Measurements from ENCODE around the gene TTC32.
A peak's percentile ranks its signal among the peaks of the same experiment; 100 is the strongest.

The TTC32 gene

GRCh38 chr2:19898592-19899329, 3.0 kb downstream of the TTC32 start:
- Histone ChIP-seq H3K4me3 (ENCODE audit: low read depth, low read length, poor library complexity, severe bottlenecking) (no peak overlapping the region), H3K4me1 (ENCODE audit: insufficient read depth, low read length, severe bottlenecking) (peaks cover 43% of the 10 kb centered on the region), H3K27ac (ENCODE audit: low read depth, low read length, poor library complexity, severe bottlenecking) (no peak overlapping the region), H3K9me2 (ENCODE audit: low read depth, low read length) (no peaks in the 10 kb centered on the region), H3F3A (ENCODE audit: insufficient read depth, low read length) (no peaks in the 10 kb centered on the region), H4K20me1 (ENCODE audit: insufficient read depth, low read length) (no peaks in the 10 kb centered on the region), H3K79me2 (ENCODE audit: insufficient read depth, low read length) (peaks cover 35% of the 10 kb centered on the region), H3K9me3 (ENCODE audit: low read length) (no peaks in the 10 kb centered on the region), H3K27me3 (ENCODE audit: insufficient read depth, low read length) (no peaks in the 10 kb centered on the region), H3K4me2 (ENCODE audit: low read length) (peak overlapping the region; percentile 37; the same call in 1 of the 2 replicates), H2AFZ (ENCODE audit: low read length) (no peak overlapping the region), H3K9ac (ENCODE audit: low read length) (0 out of 2 replicates have a peak overlapping the region, but pooled peaks have one; percentile 11), H3K36me3 (ENCODE audit: insufficient read depth, low read length) (peaks cover 6% of the 10 kb centered on the region)
- TF ChIP-seq EZH2 (IDR thresholded peaks at IDR 0.05; ENCODE audit: borderline replicate concordance, low read length): no peak
- TF ChIP-seq CTCF (IDR thresholded peaks at IDR 0.05; ENCODE audit: low read length): no peak

DNA sequence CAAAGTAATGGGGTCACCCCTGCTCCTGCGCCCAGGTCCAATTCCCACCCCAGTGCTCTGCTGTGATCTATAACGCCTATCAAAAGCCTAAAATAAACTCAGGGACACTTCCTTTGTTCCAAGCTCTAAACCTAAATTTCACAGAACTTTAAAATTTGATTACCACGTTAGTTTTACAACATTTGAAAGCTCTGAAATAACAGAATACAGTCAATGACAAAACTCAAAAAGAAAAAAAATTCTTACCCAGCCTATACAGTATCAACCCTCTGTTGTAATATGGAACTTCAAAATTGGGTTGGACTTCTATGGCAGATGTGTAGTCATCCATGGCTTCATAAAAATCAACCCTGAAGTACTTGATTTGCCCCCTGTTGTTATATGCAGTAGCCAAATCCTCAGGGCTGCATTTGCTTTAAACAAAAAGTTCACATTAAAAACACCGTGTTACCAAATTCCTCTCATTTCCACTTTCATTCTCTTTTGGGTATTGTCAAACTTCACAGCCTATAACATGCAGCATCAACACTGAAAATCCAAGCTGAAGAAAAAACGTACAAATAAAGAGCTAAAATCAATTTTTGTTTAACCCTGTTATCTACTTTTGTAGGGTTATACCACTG, 4.0 kb downstream of the TTC32 start:
- Histone ChIP-seq H3K27me3 (ENCODE audit: insufficient read depth, low read length) (no peaks in the 10 kb centered on the region), H3K36me3 (ENCODE audit: insufficient read depth, low read length) (peaks cover 10% of the 10 kb centered on the region), H3K79me2 (ENCODE audit: insufficient read depth, low read length) (peaks cover 35% of the 10 kb centered on the region), H3K9me3 (ENCODE audit: low read length) (no peaks in the 10 kb centered on the region), H3F3A (ENCODE audit: insufficient read depth, low read length) (no peaks in the 10 kb centered on the region), H3K27ac (ENCODE audit: low read depth, low read length, poor library complexity, severe bottlenecking) (no peak overlapping the region), H3K9ac (ENCODE audit: low read length) (no peak overlapping the region), H3K4me3 (ENCODE audit: low read depth, low read length, poor library complexity, severe bottlenecking) (no peak overlapping the region), H3K9me2 (ENCODE audit: low read depth, low read length) (no peaks in the 10 kb centered on the region), H3K4me1 (ENCODE audit: insufficient read depth, low read length, severe bottlenecking) (peaks cover 39% of the 10 kb centered on the region), H3K4me2 (ENCODE audit: low read length) (peak overlapping the region; percentile 37; the same call in 1 of the 2 replicates), H2AFZ (ENCODE audit: low read length) (no peak overlapping the region), H4K20me1 (ENCODE audit: insufficient read depth, low read length) (no peaks in the 10 kb centered on the region)
- TF ChIP-seq CTCF (IDR thresholded peaks at IDR 0.05; ENCODE audit: low read length): no peak
- no peak for TF ChIP-seq EZH2 (IDR thresholded peaks at IDR 0.05; ENCODE audit: borderline replicate concordance, low read length)

- no peak overlapping the region for H2AFZ ChIP-seq (ENCODE audit: low read length)
- H3K27ac ChIP-seq (ENCODE audit: low read depth, low read length, poor library complexity, severe bottlenecking): no peak overlapping the region
- H3K9me3 ChIP-seq (ENCODE audit: low read length): no peaks in the 10 kb centered on the region
- no peak overlapping the region for H3K4me2 ChIP-seq (ENCODE audit: low read length)
- peaks cover 10% of the 10 kb centered on the region for H3K36me3 ChIP-seq (ENCODE audit: insufficient read depth, low read length)
- peaks cover 29% of the 10 kb centered on the region for H3K4me1 ChIP-seq (ENCODE audit: insufficient read depth, low read length, severe bottlenecking)
- H3K4me3 ChIP-seq (ENCODE audit: low read depth, low read length, poor library complexity, severe bottlenecking): no peak overlapping the region
- H3F3A ChIP-seq (ENCODE audit: insufficient read depth, low read length): no peaks in the 10 kb centered on the region
- H3K9ac ChIP-seq (ENCODE audit: low read length): no peak overlapping the region
- peaks cover 29% of the 10 kb centered on the region for H3K79me2 ChIP-seq (ENCODE audit: insufficient read depth, low read length)
- H4K20me1 ChIP-seq (ENCODE audit: insufficient read depth, low read length): no peaks in the 10 kb centered on the region
- no peaks in the 10 kb centered on the region for H3K27me3 ChIP-seq (ENCODE audit: insufficient read depth, low read length)
- TF ChIP-seq EZH2 (IDR thresholded peaks at IDR 0.05; ENCODE audit: borderline replicate concordance, low read length): no peak
- no peak for TF ChIP-seq CTCF (IDR thresholded peaks at IDR 0.05; ENCODE audit: low read length)
- H3K9me2 ChIP-seq (ENCODE audit: low read depth, low read length): no peaks in the 10 kb centered on the region
These were observed 6.2 kb downstream of the TTC32 start for GRCh38 chr2:19895535-19895934.

Data from OCI-LY1 (cell line).